A673 (cell line): Measurements from ENCODE around the gene SH2D4B. TPM values are rescaled to one million over a fixed set of nuclear protein-coding genes. Genes with fewer than 3 reads are reported as not detected.

Experiments
- BruUV-seq: library from RNA; stranded (reverse); fragments of 400-500 nt; replicated peaks from 2 replicates; lab custom pipeline; 2021; lab: Mats Ljungman, UMichigan
- CTCF ChIA-PET: fragments of 300-600 bp; sonication (Branson Sonifier 250); formaldehyde crosslinking; loops from one replicate; lab custom pipeline; 2022; ENCODE audit warnings: antibody characterized with exemption; lab: Charles Lee
- POLR2A ChIA-PET: fragments of 300-600 bp; sonication (Branson Sonifier 250); formaldehyde crosslinking; loops from one replicate; lab custom pipeline; 2022; ENCODE audit warnings: antibody characterized with exemption; ENCODE audit not compliant: low non-redundant PET; lab: Charles Lee
- DNase-seq: peaks from one replicate; pipeline ENCODE4 v3.0.0-alpha.2; 2015; ENCODE audit warnings: low spot score
- H3K27ac ChIP-seq: fragments of 200-600 bp; sonication (generic); 2 replicates; pipeline ENCODE4 v1.5.1; 2016; ENCODE audit warnings: mixed run types, low read depth, mild to moderate bottlenecking, mixed read lengths, antibody characterized with exemption, low read length; ENCODE audit not compliant: poor library complexity, severe bottlenecking
- H3K27me3 ChIP-seq: fragments of 200-600 bp; sonication (generic); replicated peaks from 2 replicates; pipeline ENCODE4 v1.6.1; 2017; ENCODE audit warnings: mixed run types, low read depth, mild to moderate bottlenecking, mixed read lengths, antibody characterized with exemption, low read length; ENCODE audit not compliant: insufficient read depth, poor library complexity
- H3K36me3 ChIP-seq: fragments of 200-600 bp; sonication (generic); 2 replicates; pipeline ENCODE4 v1.6.1; 2016; ENCODE audit warnings: mixed run types, mild to moderate bottlenecking, mixed read lengths, antibody characterized with exemption, low read length; ENCODE audit not compliant: insufficient read depth, poor library complexity, severe bottlenecking
- H3K4me1 ChIP-seq: fragments of 200-600 bp; sonication (generic); 2 replicates; pipeline ENCODE4 v1.6.1; 2017; ENCODE audit warnings: mixed run types, mild to moderate bottlenecking, mixed read lengths, antibody characterized with exemption, low read length; ENCODE audit not compliant: insufficient read depth, poor library complexity, severe bottlenecking
- H3K4me3 ChIP-seq: fragments of 200-600 bp; sonication (generic); 2 replicates; pipeline ENCODE4 v1.5.1; 2016; ENCODE audit warnings: low read depth, mixed run types, mild to moderate bottlenecking, mixed read lengths, low read length; ENCODE audit not compliant: poor library complexity, severe bottlenecking
- H3K9me3 ChIP-seq: fragments of 200-600 bp; sonication (generic); 2 replicates; pipeline ENCODE4 v1.6.1; 2016; ENCODE audit warnings: mixed run types, low read depth, mild to moderate bottlenecking, mixed read lengths, antibody characterized with exemption, low read length; ENCODE audit not compliant: poor library complexity, severe bottlenecking
- EZH2 ChIP-seq: fragments of 200-600 bp; sonication (generic); IDR thresholded peaks from 2 replicates; pipeline ENCODE4 v1.6.1; 2017; ENCODE audit warnings: borderline replicate concordance, low read depth, mild to moderate bottlenecking, mixed read lengths, antibody characterized with exemption, low read length; ENCODE audit not compliant: poor library complexity, severe bottlenecking
- intact Hi-C: fragments of 100-400 bp; cut with micrococcal nuclease; formaldehyde crosslinking; loops from one replicate; pipeline ENCODE4 v1.10.0; 2022; ENCODE audit not compliant: unreplicated experiment
- total RNA-seq: library from RNA; stranded (reverse); gene quantifications from 2 replicates; pipeline ENCODE4 v1.2.3, GENCODE V29; 2021
- TF ChIP-seq, protein P1 (sequence below): fragments of 300-800, 200-600 bp; sonication (generic); conservative IDR thresholded peaks from 2 replicates; pipeline ENCODE4 v1.5.1; 2017; ENCODE audit warnings: low read depth, mild to moderate bottlenecking, antibody characterized with exemption, low read length, moderate library complexity, mixed read lengths

Gene SH2D4B
- total RNA-seq, 1 experiment from 2014 or later = 0.19 TPM

DNA sequence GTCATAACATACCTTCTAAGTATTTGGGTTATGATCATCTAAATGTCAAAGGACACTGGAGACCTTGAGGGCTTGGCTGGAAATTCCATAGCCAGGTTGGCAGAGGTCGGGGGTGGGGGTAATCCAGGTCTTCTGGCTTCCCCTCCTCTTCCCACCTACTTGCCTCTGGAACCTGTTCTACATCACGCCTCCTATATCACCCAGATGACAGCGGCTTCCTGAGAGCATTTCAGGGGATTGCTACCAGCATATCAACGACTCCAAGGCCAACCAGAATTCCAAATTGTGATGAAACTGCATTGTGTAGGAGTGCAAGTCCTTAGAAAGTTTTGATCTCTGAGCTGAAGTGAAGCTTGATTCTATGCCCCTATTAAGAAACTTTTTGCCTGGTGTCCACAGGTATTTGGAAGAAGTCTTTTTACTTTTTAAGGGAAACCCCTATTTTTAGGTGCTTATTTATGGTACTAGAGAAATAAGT is 95.7 kb downstream of the SH2D4B start:
- TF ChIP-seq, protein P1, sequence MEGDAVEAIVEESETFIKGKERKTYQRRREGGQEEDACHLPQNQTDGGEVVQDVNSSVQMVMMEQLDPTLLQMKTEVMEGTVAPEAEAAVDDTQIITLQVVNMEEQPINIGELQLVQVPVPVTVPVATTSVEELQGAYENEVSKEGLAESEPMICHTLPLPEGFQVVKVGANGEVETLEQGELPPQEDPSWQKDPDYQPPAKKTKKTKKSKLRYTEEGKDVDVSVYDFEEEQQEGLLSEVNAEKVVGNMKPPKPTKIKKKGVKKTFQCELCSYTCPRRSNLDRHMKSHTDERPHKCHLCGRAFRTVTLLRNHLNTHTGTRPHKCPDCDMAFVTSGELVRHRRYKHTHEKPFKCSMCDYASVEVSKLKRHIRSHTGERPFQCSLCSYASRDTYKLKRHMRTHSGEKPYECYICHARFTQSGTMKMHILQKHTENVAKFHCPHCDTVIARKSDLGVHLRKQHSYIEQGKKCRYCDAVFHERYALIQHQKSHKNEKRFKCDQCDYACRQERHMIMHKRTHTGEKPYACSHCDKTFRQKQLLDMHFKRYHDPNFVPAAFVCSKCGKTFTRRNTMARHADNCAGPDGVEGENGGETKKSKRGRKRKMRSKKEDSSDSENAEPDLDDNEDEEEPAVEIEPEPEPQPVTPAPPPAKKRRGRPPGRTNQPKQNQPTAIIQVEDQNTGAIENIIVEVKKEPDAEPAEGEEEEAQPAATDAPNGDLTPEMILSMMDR = no peak
- no peak for TF ChIP-seq EZH2
- Histone ChIP-seq H3K4me3 (no peak overlapping the region), H3K27me3 (no peaks in the 10 kb centered on the region), H3K36me3 (no peaks in the 10 kb centered on the region), H3K9me3 (no peaks in the 10 kb centered on the region), H3K27ac (no peak overlapping the region), H3K4me1 (no peaks in the 10 kb centered on the region)
- DNase-seq = no peak
- ChIA-PET POLR2A (no interaction called here), CTCF (no interaction called here)
- no TSS peak for BruUV-seq
- intact Hi-C loops = no loop called here

DNA sequence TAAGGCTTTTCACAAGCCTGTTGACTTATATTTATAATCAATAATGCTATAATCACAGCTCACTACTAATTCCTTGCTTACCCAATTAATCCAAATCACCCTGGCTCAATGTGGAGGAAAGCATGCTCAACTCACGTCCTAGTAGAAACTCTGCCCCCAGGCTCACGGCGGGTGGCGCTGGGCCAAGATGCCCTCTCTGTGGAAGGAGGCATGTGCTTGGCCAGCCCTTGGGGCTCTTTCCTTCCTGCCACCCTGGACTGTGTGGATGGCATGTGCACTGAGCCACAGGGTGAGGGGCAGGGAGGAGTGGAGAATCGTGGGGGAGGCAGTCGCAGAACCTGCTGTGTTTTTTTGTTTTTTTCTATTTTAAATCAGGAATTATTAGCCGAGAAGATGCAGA is 96.2 kb downstream of the SH2D4B start:
- BruUV-seq = no TSS peak
- Histone ChIP-seq H3K36me3 (no peaks in the 10 kb centered on the region), H3K4me1 (no peaks in the 10 kb centered on the region), H3K4me3 (no peak overlapping the region), H3K9me3 (no peaks in the 10 kb centered on the region), H3K27ac (no peak overlapping the region), H3K27me3 (no peaks in the 10 kb centered on the region)
- ChIA-PET POLR2A (no interaction called here), CTCF (no interaction called here)
- no peak for DNase-seq
- no peak for TF ChIP-seq EZH2
- TF ChIP-seq, protein P1 = no peak
- intact Hi-C loops = no loop called here

- Histone ChIP-seq H3K4me1 (no peaks in the 10 kb centered on the region), H3K27ac (no peak overlapping the region), H3K4me3 (no peak overlapping the region), H3K9me3 (no peaks in the 10 kb centered on the region), H3K27me3 (peaks cover 8% of the 10 kb centered on the region), H3K36me3 (no peaks in the 10 kb centered on the region)
- BruUV-seq = no TSS peak
- TF ChIP-seq EZH2 = no peak
- TF ChIP-seq, protein P1 = no peak
- intact Hi-C loops = no loop called here
- DNase-seq = no peak
- ChIA-PET CTCF (no interaction called here), POLR2A (no interaction called here)
These were observed 105.0 kb downstream of the SH2D4B start for GRCh38 chr10:80642661-80643060.
